Activated naive CD8-positive, alpha-beta T cell (primary cell): ENCODE measurements around the gene AGPAT4.

Experiments used
- H3K27ac Mint-ChIP-seq: one replicate; pipeline ENCODE4 v1.8.0; 2021; ENCODE audit warnings: mixed read lengths
- H3K27me3 Mint-ChIP-seq: one replicate; pipeline ENCODE4 v1.8.0; 2021; ENCODE audit warnings: mixed read lengths
- H3K36me3 Mint-ChIP-seq: one replicate; pipeline ENCODE4 v1.8.0; 2021; ENCODE audit warnings: mixed read lengths
- H3K4me1 Mint-ChIP-seq: one replicate; pipeline ENCODE4 v1.8.0; 2021; ENCODE audit warnings: low read depth, mixed read lengths
- H3K4me3 Mint-ChIP-seq: one replicate; pipeline ENCODE4 v1.8.0; 2021; ENCODE audit warnings: mild to moderate bottlenecking, mixed read lengths
- H3K9me3 Mint-ChIP-seq: one replicate; pipeline ENCODE4 v1.8.0; 2021; ENCODE audit warnings: low read depth, mixed read lengths

The AGPAT4 gene

GRCh38 chr6:161166677-161167076 lies 107.2 kb downstream of the AGPAT4 start:
- Mint-ChIP-seq H3K9me3 (no peaks in the 10 kb centered on the region), H3K27ac (no peak overlapping the region), H3K4me1 (no peaks in the 10 kb centered on the region), H3K4me3 (no peak overlapping the region), H3K27me3 (no peaks in the 10 kb centered on the region), H3K36me3 (peaks cover 11% of the 10 kb centered on the region)

- no peaks in the 10 kb centered on the region for H3K4me1 Mint-ChIP-seq
- no peaks in the 10 kb centered on the region for H3K9me3 Mint-ChIP-seq
- H3K27me3 Mint-ChIP-seq: no peaks in the 10 kb centered on the region
- peaks cover 11% of the 10 kb centered on the region for H3K36me3 Mint-ChIP-seq
- H3K27ac Mint-ChIP-seq: no peak overlapping the region
- no peak overlapping the region for H3K4me3 Mint-ChIP-seq
Measured at GRCh38 chr6:161166176-161166575, 107.7 kb downstream of the AGPAT4 start.

GRCh38 chr6:161164182-161164625 lies 109.7 kb downstream of the AGPAT4 start:
- no peaks in the 10 kb centered on the region for H3K27me3 Mint-ChIP-seq
- H3K4me1 Mint-ChIP-seq: no peaks in the 10 kb centered on the region
- H3K9me3 Mint-ChIP-seq: no peaks in the 10 kb centered on the region
- peaks cover 13% of the 10 kb centered on the region for H3K36me3 Mint-ChIP-seq
- H3K27ac Mint-ChIP-seq: no peak overlapping the region
- H3K4me3 Mint-ChIP-seq: no peak overlapping the region

- Mint-ChIP-seq H3K4me3 (no peak overlapping the region), H3K9me3 (no peaks in the 10 kb centered on the region), H3K36me3 (peaks cover 13% of the 10 kb centered on the region), H3K27ac (no peak overlapping the region), H3K4me1 (no peaks in the 10 kb centered on the region), H3K27me3 (no peaks in the 10 kb centered on the region)
Measured at GRCh38 chr6:161163466-161164181, 110.2 kb downstream of the AGPAT4 start.

GRCh38 chr6:161162722-161163121 lies 111.1 kb downstream of the AGPAT4 start:
- Mint-ChIP-seq H3K9me3 (peaks cover 6% of the 10 kb centered on the region), H3K27me3 (no peaks in the 10 kb centered on the region), H3K27ac (no peak overlapping the region), H3K4me1 (no peaks in the 10 kb centered on the region), H3K36me3 (peaks cover 15% of the 10 kb centered on the region), H3K4me3 (no peak overlapping the region)

- Mint-ChIP-seq H3K4me3 (no peak overlapping the region), H3K27me3 (no peaks in the 10 kb centered on the region), H3K9me3 (peaks cover 7% of the 10 kb centered on the region), H3K4me1 (no peaks in the 10 kb centered on the region), H3K27ac (no peak overlapping the region), H3K36me3 (peaks cover 17% of the 10 kb centered on the region)
Measured at GRCh38 chr6:161161889-161162624, 111.8 kb downstream of the AGPAT4 start.

- Mint-ChIP-seq H3K36me3 (peaks cover 22% of the 10 kb centered on the region), H3K9me3 (peaks cover 9% of the 10 kb centered on the region), H3K27me3 (no peaks in the 10 kb centered on the region), H3K4me1 (no peaks in the 10 kb centered on the region), H3K4me3 (no peak overlapping the region), H3K27ac (no peak overlapping the region)
Measured at GRCh38 chr6:161161121-161161520, 112.7 kb downstream of the AGPAT4 start.

- Mint-ChIP-seq H3K36me3 (peaks cover 15% of the 10 kb centered on the region), H3K4me1 (no peaks in the 10 kb centered on the region), H3K9me3 (peaks cover 13% of the 10 kb centered on the region)
Measured at GRCh38 chr6:161154796-161155335, 119.0 kb downstream of the AGPAT4 start.

GRCh38 chr6:161153725-161154124 lies 120.1 kb downstream of the AGPAT4 start:
- Mint-ChIP-seq H3K4me3 (no peak overlapping the region), H3K36me3 (peaks cover 13% of the 10 kb centered on the region), H3K27me3 (no peaks in the 10 kb centered on the region), H3K9me3 (peaks cover 13% of the 10 kb centered on the region), H3K4me1 (no peaks in the 10 kb centered on the region), H3K27ac (no peak overlapping the region)

More at GRCh38 chr6:161154796-161155335, 119.0 kb downstream of the AGPAT4 start:
- Mint-ChIP-seq H3K4me3 (no peak overlapping the region), H3K27ac (no peak overlapping the region), H3K27me3 (no peaks in the 10 kb centered on the region)

- H3K4me3 Mint-ChIP-seq: no peak overlapping the region
Measured at GRCh38 chr6:161152907-161153662, 120.8 kb downstream of the AGPAT4 start.

GRCh38 chr6:161152527-161152862 lies 121.4 kb downstream of the AGPAT4 start:
- H3K27ac Mint-ChIP-seq: no peak overlapping the region
- H3K36me3 Mint-ChIP-seq: peaks cover 15% of the 10 kb centered on the region
- no peaks in the 10 kb centered on the region for H3K27me3 Mint-ChIP-seq
- H3K9me3 Mint-ChIP-seq: peaks cover 6% of the 10 kb centered on the region
- no peaks in the 10 kb centered on the region for H3K4me1 Mint-ChIP-seq
- no peak overlapping the region for H3K4me3 Mint-ChIP-seq

More at GRCh38 chr6:161152907-161153662, 120.8 kb downstream of the AGPAT4 start:
- Mint-ChIP-seq H3K27me3 (no peaks in the 10 kb centered on the region), H3K36me3 (peaks cover 11% of the 10 kb centered on the region), H3K4me1 (no peaks in the 10 kb centered on the region), H3K27ac (no peak overlapping the region), H3K9me3 (peaks cover 11% of the 10 kb centered on the region)

- no peak overlapping the region for H3K27ac Mint-ChIP-seq
- no peaks in the 10 kb centered on the region for H3K4me1 Mint-ChIP-seq
- H3K27me3 Mint-ChIP-seq: no peaks in the 10 kb centered on the region
- peaks cover 14% of the 10 kb centered on the region for H3K36me3 Mint-ChIP-seq
- no peak overlapping the region for H3K4me3 Mint-ChIP-seq
- peaks cover 6% of the 10 kb centered on the region for H3K9me3 Mint-ChIP-seq
Measured at GRCh38 chr6:161151660-161152526, 122.0 kb downstream of the AGPAT4 start.

- H3K27ac Mint-ChIP-seq: no peak overlapping the region
- H3K4me3 Mint-ChIP-seq: no peak overlapping the region
- peaks cover 4% of the 10 kb centered on the region for H3K9me3 Mint-ChIP-seq
- H3K4me1 Mint-ChIP-seq: no peaks in the 10 kb centered on the region
- H3K36me3 Mint-ChIP-seq: peaks cover 11% of the 10 kb centered on the region
- no peaks in the 10 kb centered on the region for H3K27me3 Mint-ChIP-seq
Measured at GRCh38 chr6:161151059-161151645, 122.7 kb downstream of the AGPAT4 start.

GRCh38 chr6:161150566-161150965 lies 123.3 kb downstream of the AGPAT4 start:
- Mint-ChIP-seq H3K36me3 (peaks cover 6% of the 10 kb centered on the region), H3K4me1 (no peaks in the 10 kb centered on the region), H3K4me3 (no peak overlapping the region), H3K27ac (no peak overlapping the region), H3K27me3 (no peaks in the 10 kb centered on the region), H3K9me3 (no peaks in the 10 kb centered on the region)
